B cell (primary cell): Measurements from ENCODE around the gene HOXB13.

Source experiments
- EZH2 ChIP-seq: IDR thresholded peaks from 2 replicates; pipeline ENCODE4 v1.6.1; 2012; ENCODE audit warnings: borderline replicate concordance, low read depth, mild to moderate bottlenecking, moderate library complexity, low read length; ENCODE audit not compliant: insufficient read depth, poor library complexity, severe bottlenecking
- TF ChIP-seq, protein P1 (sequence below): fragments of 200-600 bp; IDR thresholded peaks from one replicate; pipeline ENCODE4 v1.8.0; 2022; ENCODE audit warnings: antibody characterized with exemption, mild to moderate bottlenecking

GRCh38 chr17:48747445-48748363 is 19.2 kb upstream of the HOXB13 start:
- TF ChIP-seq, protein P1, sequence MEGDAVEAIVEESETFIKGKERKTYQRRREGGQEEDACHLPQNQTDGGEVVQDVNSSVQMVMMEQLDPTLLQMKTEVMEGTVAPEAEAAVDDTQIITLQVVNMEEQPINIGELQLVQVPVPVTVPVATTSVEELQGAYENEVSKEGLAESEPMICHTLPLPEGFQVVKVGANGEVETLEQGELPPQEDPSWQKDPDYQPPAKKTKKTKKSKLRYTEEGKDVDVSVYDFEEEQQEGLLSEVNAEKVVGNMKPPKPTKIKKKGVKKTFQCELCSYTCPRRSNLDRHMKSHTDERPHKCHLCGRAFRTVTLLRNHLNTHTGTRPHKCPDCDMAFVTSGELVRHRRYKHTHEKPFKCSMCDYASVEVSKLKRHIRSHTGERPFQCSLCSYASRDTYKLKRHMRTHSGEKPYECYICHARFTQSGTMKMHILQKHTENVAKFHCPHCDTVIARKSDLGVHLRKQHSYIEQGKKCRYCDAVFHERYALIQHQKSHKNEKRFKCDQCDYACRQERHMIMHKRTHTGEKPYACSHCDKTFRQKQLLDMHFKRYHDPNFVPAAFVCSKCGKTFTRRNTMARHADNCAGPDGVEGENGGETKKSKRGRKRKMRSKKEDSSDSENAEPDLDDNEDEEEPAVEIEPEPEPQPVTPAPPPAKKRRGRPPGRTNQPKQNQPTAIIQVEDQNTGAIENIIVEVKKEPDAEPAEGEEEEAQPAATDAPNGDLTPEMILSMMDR: no peak
- peak; percentile 60 for TF ChIP-seq EZH2
